ENCODE data around the gene ZMAT5.

ZMAT5 gene

GRCh38 chr22:29797351-29797750, 30.5 kb upstream of the ZMAT5 start:
- no peak overlapping the region for H3K9ac ChIP-seq (ENCODE audit: low read depth, low read length)
- H3K9me3 ChIP-seq (ENCODE audit: insufficient read depth, low read length, severe bottlenecking): no peaks in the 10 kb centered on the region
- peaks cover 9% of the 10 kb centered on the region; the same call in 1 of the 2 replicates for H4K20me1 ChIP-seq (ENCODE audit: insufficient read depth, low read length)
- ATAC-seq (ENCODE audit: insufficient read depth, low read depth): peak; percentile 27; the same call in 1 of the 3 replicates
- H3K4me1 ChIP-seq (ENCODE audit: insufficient read depth, low read length): peaks cover 15% of the 10 kb centered on the region
- H3K27ac ChIP-seq (ENCODE audit: low read length): no peak overlapping the region
- H3K4me2 ChIP-seq (ENCODE audit: insufficient read depth, low read length): no peak overlapping the region
- peak; percentile 12 for DNase-seq
- TF ChIP-seq EZH2 (IDR thresholded peaks at IDR 0.05; ENCODE audit: borderline replicate concordance, low read depth, low read length, severe bottlenecking) (no peak), CTCF (IDR thresholded peaks at IDR 0.05; ENCODE audit: borderline replicate concordance, extremely low read depth, low read length, poor library complexity, severe bottlenecking) (no peak)
- H3K79me2 ChIP-seq (ENCODE audit: insufficient read depth, low read length): no peaks in the 10 kb centered on the region
- H3K4me3 ChIP-seq (ENCODE audit: low read depth in 1 of 2, low read length in 2 of 2): no peak overlapping the region
- H3K36me3 ChIP-seq (ENCODE audit: insufficient read depth, low read length): peaks cover 88% of the 10 kb centered on the region
- no peaks in the 10 kb centered on the region for H3K27me3 ChIP-seq (ENCODE audit: insufficient read depth, low read length, poor library complexity)
- H2AFZ ChIP-seq (ENCODE audit: low read depth, low read length): no peak overlapping the region

- DNase-seq (no peak), ATAC-seq (ENCODE audit: insufficient read depth, low read depth) (no peak)
- H4K20me1 ChIP-seq (ENCODE audit: insufficient read depth, low read length): peaks cover 9% of the 10 kb centered on the region; the same call in 1 of the 2 replicates
- peaks cover 87% of the 10 kb centered on the region for H3K36me3 ChIP-seq (ENCODE audit: insufficient read depth, low read length)
- H3K9ac ChIP-seq (ENCODE audit: low read depth, low read length): no peak overlapping the region
- no peaks in the 10 kb centered on the region for H3K79me2 ChIP-seq (ENCODE audit: insufficient read depth, low read length)
- H3K4me1 ChIP-seq (ENCODE audit: insufficient read depth, low read length): peaks cover 15% of the 10 kb centered on the region
- H3K4me2 ChIP-seq (ENCODE audit: insufficient read depth, low read length): no peak overlapping the region
- no peak overlapping the region for H3K4me3 ChIP-seq (ENCODE audit: low read depth in 1 of 2, low read length in 2 of 2)
- no peak overlapping the region for H3K27ac ChIP-seq (ENCODE audit: low read length)
- no peak overlapping the region for H2AFZ ChIP-seq (ENCODE audit: low read depth, low read length)
- TF ChIP-seq EZH2 (IDR thresholded peaks at IDR 0.05; ENCODE audit: borderline replicate concordance, low read depth, low read length, severe bottlenecking) (no peak), CTCF (IDR thresholded peaks at IDR 0.05; ENCODE audit: borderline replicate concordance, extremely low read depth, low read length, poor library complexity, severe bottlenecking) (no peak)
- no peaks in the 10 kb centered on the region for H3K27me3 ChIP-seq (ENCODE audit: insufficient read depth, low read length, poor library complexity)
- H3K9me3 ChIP-seq (ENCODE audit: insufficient read depth, low read length, severe bottlenecking): no peaks in the 10 kb centered on the region
Observed at GRCh38 chr22:29795663-29796062, 28.9 kb upstream of the ZMAT5 start.

- Histone ChIP-seq H3K4me3 (ENCODE audit: low read depth in 1 of 2, low read length in 2 of 2) (no peak overlapping the region), H3K79me2 (ENCODE audit: insufficient read depth, low read length) (no peaks in the 10 kb centered on the region), H3K4me1 (ENCODE audit: insufficient read depth, low read length) (peaks cover 2% of the 10 kb centered on the region), H3K27me3 (ENCODE audit: insufficient read depth, low read length, poor library complexity) (no peaks in the 10 kb centered on the region), H3K27ac (ENCODE audit: low read length) (no peak overlapping the region), H4K20me1 (ENCODE audit: insufficient read depth, low read length) (0 out of 2 replicates have a peak, but pooled peaks cover 9% of the 10 kb centered on the region), H3K36me3 (ENCODE audit: insufficient read depth, low read length) (peaks cover 87% of the 10 kb centered on the region), H2AFZ (ENCODE audit: low read depth, low read length) (no peak overlapping the region), H3K4me2 (ENCODE audit: insufficient read depth, low read length) (no peak overlapping the region), H3K9me3 (ENCODE audit: insufficient read depth, low read length, severe bottlenecking) (no peaks in the 10 kb centered on the region), H3K9ac (ENCODE audit: low read depth, low read length) (no peak overlapping the region)
- ATAC-seq (ENCODE audit: insufficient read depth, low read depth): no peak
- no peak for TF ChIP-seq EZH2 (IDR thresholded peaks at IDR 0.05; ENCODE audit: borderline replicate concordance, low read depth, low read length, severe bottlenecking)
- no peak for TF ChIP-seq CTCF (IDR thresholded peaks at IDR 0.05; ENCODE audit: borderline replicate concordance, extremely low read depth, low read length, poor library complexity, severe bottlenecking)
- DNase-seq: no peak
Observed at GRCh38 chr22:29793396-29793795, 26.6 kb upstream of the ZMAT5 start.

GRCh38 chr22:29790061-29790460, 23.3 kb upstream of the ZMAT5 start:
- TF ChIP-seq EZH2 (IDR thresholded peaks at IDR 0.05; ENCODE audit: borderline replicate concordance, low read depth, low read length, severe bottlenecking) (no peak), CTCF (IDR thresholded peaks at IDR 0.05; ENCODE audit: borderline replicate concordance, extremely low read depth, low read length, poor library complexity, severe bottlenecking) (no peak)
- H3K9me3 ChIP-seq (ENCODE audit: insufficient read depth, low read length, severe bottlenecking): no peaks in the 10 kb centered on the region
- H3K4me3 ChIP-seq (ENCODE audit: low read depth in 1 of 2, low read length in 2 of 2): no peak overlapping the region
- DNase-seq (no peak), ATAC-seq (ENCODE audit: insufficient read depth, low read depth) (no peak)
- peaks cover 69% of the 10 kb centered on the region for H3K36me3 ChIP-seq (ENCODE audit: insufficient read depth, low read length)
- H3K9ac ChIP-seq (ENCODE audit: low read depth, low read length): no peak overlapping the region
- no peak overlapping the region for H2AFZ ChIP-seq (ENCODE audit: low read depth, low read length)
- no peaks in the 10 kb centered on the region for H3K27me3 ChIP-seq (ENCODE audit: insufficient read depth, low read length, poor library complexity)
- no peak overlapping the region for H3K4me2 ChIP-seq (ENCODE audit: insufficient read depth, low read length)
- no peak overlapping the region for H3K27ac ChIP-seq (ENCODE audit: low read length)
- no peaks in the 10 kb centered on the region for H3K79me2 ChIP-seq (ENCODE audit: insufficient read depth, low read length)
- H3K4me1 ChIP-seq (ENCODE audit: insufficient read depth, low read length): no peaks in the 10 kb centered on the region
- 0 out of 2 replicates have a peak, but pooled peaks cover 3% of the 10 kb centered on the region for H4K20me1 ChIP-seq (ENCODE audit: insufficient read depth, low read length)

Data from DND-41 (cell line).